ENCODE measurements around the gene PRPSAP1.

PRPSAP1 gene

GRCh38 chr17:76370261-76370993, 16.7 kb upstream of the PRPSAP1 start:
- no peak for TF ChIP-seq USF1 (IDR thresholded peaks at IDR 0.05)
- no peak for TF ChIP-seq ZBTB7A (IDR thresholded peaks at IDR 0.05; ENCODE audit: low read depth)
- no peak for TF ChIP-seq RAD21 (IDR thresholded peaks at IDR 0.05; ENCODE audit: low read depth)
- no peak for TF ChIP-seq CREB1 (IDR thresholded peaks at IDR 0.05; ENCODE audit: low read depth)
- TF ChIP-seq TAF1 (IDR thresholded peaks at IDR 0.05; ENCODE audit: low read depth), result no peak
- TF ChIP-seq CEBPB (IDR thresholded peaks at IDR 0.05), result no peak
- TF ChIP-seq TEAD4 (IDR thresholded peaks at IDR 0.05), result peak; percentile 31; the same call in 1 of the 2 replicates
- TF ChIP-seq NFIC (IDR thresholded peaks at IDR 0.05), result 0 out of 2 replicates have a peak, but pooled peaks have one; percentile 23
- TF ChIP-seq TCF12 (IDR thresholded peaks at IDR 0.05; ENCODE audit: low read depth), result no peak; the same call in 1 of the 2 replicates
- no peak for TF ChIP-seq FOXM1 (IDR thresholded peaks at IDR 0.05; ENCODE audit: borderline replicate concordance, low read depth)
- TF ChIP-seq, protein P1, sequence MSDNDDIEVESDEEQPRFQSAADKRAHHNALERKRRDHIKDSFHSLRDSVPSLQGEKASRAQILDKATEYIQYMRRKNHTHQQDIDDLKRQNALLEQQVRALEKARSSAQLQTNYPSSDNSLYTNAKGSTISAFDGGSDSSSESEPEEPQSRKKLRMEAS (IDR thresholded peaks at IDR 0.05), result no peak
- TF ChIP-seq, protein P2, sequence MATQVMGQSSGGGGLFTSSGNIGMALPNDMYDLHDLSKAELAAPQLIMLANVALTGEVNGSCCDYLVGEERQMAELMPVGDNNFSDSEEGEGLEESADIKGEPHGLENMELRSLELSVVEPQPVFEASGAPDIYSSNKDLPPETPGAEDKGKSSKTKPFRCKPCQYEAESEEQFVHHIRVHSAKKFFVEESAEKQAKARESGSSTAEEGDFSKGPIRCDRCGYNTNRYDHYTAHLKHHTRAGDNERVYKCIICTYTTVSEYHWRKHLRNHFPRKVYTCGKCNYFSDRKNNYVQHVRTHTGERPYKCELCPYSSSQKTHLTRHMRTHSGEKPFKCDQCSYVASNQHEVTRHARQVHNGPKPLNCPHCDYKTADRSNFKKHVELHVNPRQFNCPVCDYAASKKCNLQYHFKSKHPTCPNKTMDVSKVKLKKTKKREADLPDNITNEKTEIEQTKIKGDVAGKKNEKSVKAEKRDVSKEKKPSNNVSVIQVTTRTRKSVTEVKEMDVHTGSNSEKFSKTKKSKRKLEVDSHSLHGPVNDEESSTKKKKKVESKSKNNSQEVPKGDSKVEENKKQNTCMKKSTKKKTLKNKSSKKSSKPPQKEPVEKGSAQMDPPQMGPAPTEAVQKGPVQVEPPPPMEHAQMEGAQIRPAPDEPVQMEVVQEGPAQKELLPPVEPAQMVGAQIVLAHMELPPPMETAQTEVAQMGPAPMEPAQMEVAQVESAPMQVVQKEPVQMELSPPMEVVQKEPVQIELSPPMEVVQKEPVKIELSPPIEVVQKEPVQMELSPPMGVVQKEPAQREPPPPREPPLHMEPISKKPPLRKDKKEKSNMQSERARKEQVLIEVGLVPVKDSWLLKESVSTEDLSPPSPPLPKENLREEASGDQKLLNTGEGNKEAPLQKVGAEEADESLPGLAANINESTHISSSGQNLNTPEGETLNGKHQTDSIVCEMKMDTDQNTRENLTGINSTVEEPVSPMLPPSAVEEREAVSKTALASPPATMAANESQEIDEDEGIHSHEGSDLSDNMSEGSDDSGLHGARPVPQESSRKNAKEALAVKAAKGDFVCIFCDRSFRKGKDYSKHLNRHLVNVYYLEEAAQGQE (IDR thresholded peaks at IDR 0.05; ENCODE audit: low read depth), result no peak
- no peak for TF ChIP-seq YY1 (IDR thresholded peaks at IDR 0.05; ENCODE audit: low read depth)
- no peak for TF ChIP-seq EGR1 (IDR thresholded peaks at IDR 0.05)
- peak; percentile 39; the same call in 1 of the 2 replicates for TF ChIP-seq EP300 (IDR thresholded peaks at IDR 0.05; ENCODE audit: borderline replicate concordance)

DNA sequence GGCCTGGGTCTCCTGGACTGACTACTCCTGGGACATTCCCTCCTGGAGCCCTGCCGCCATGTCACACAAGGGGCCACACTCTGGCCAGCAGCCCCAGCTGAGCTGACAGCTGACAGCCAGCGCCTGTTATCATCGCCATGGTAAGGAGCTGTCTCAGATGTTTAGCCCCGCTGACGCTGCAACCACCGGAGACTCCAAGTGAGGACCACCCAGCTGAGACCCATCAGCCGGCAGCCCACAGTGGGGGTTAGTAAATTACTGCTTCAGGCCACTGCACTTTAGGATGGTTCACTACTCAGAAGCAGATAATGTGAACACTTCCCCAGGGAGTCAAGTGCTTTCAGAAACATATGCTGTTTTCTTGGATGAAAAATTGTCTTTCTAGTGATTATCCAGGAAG, 16.1 kb upstream of the PRPSAP1 start:
- TF ChIP-seq, protein P2 (IDR thresholded peaks at IDR 0.05; ENCODE audit: low read depth), result no peak
- no peak for TF ChIP-seq RAD21 (IDR thresholded peaks at IDR 0.05; ENCODE audit: low read depth)
- no peak for TF ChIP-seq TEAD4 (IDR thresholded peaks at IDR 0.05)
- no peak for TF ChIP-seq TAF1 (IDR thresholded peaks at IDR 0.05; ENCODE audit: low read depth)
- TF ChIP-seq YY1 (IDR thresholded peaks at IDR 0.05; ENCODE audit: low read depth), result no peak

GRCh38 chr17:76369379-76369778, 15.7 kb upstream of the PRPSAP1 start:
- no peak for TF ChIP-seq TEAD4 (IDR thresholded peaks at IDR 0.05)
- TF ChIP-seq NFIC (IDR thresholded peaks at IDR 0.05), result no peak
- TF ChIP-seq TAF1 (IDR thresholded peaks at IDR 0.05; ENCODE audit: low read depth), result no peak
- TF ChIP-seq CREB1 (IDR thresholded peaks at IDR 0.05; ENCODE audit: low read depth), result no peak
- TF ChIP-seq FOXM1 (IDR thresholded peaks at IDR 0.05; ENCODE audit: borderline replicate concordance, low read depth), result no peak
- no peak for TF ChIP-seq EP300 (IDR thresholded peaks at IDR 0.05; ENCODE audit: borderline replicate concordance)
- no peak for TF ChIP-seq ZBTB7A (IDR thresholded peaks at IDR 0.05; ENCODE audit: low read depth)
- TF ChIP-seq, protein P2 (IDR thresholded peaks at IDR 0.05; ENCODE audit: low read depth), result no peak
- TF ChIP-seq, protein P1 (IDR thresholded peaks at IDR 0.05), result no peak
- TF ChIP-seq CEBPB (IDR thresholded peaks at IDR 0.05), result no peak
- no peak for TF ChIP-seq RAD21 (IDR thresholded peaks at IDR 0.05; ENCODE audit: low read depth)
- TF ChIP-seq TCF12 (IDR thresholded peaks at IDR 0.05; ENCODE audit: low read depth), result no peak
- TF ChIP-seq YY1 (IDR thresholded peaks at IDR 0.05; ENCODE audit: low read depth), result no peak
- TF ChIP-seq USF1 (IDR thresholded peaks at IDR 0.05), result no peak
- no peak for TF ChIP-seq EGR1 (IDR thresholded peaks at IDR 0.05)

- TF ChIP-seq TAF1 (IDR thresholded peaks at IDR 0.05; ENCODE audit: low read depth), result no peak
- TF ChIP-seq CREB1 (IDR thresholded peaks at IDR 0.05; ENCODE audit: low read depth), result no peak
- TF ChIP-seq NFIC (IDR thresholded peaks at IDR 0.05), result no peak
- TF ChIP-seq EGR1 (IDR thresholded peaks at IDR 0.05), result no peak
- no peak for TF ChIP-seq USF1 (IDR thresholded peaks at IDR 0.05)
- no peak for TF ChIP-seq TCF12 (IDR thresholded peaks at IDR 0.05; ENCODE audit: low read depth)
- TF ChIP-seq CEBPB (IDR thresholded peaks at IDR 0.05), result no peak
- TF ChIP-seq TEAD4 (IDR thresholded peaks at IDR 0.05), result no peak
- TF ChIP-seq, protein P2 (IDR thresholded peaks at IDR 0.05; ENCODE audit: low read depth), result no peak
- TF ChIP-seq ZBTB7A (IDR thresholded peaks at IDR 0.05; ENCODE audit: low read depth), result no peak
- TF ChIP-seq YY1 (IDR thresholded peaks at IDR 0.05; ENCODE audit: low read depth), result no peak
- TF ChIP-seq RAD21 (IDR thresholded peaks at IDR 0.05; ENCODE audit: low read depth), result no peak
- TF ChIP-seq EP300 (IDR thresholded peaks at IDR 0.05; ENCODE audit: borderline replicate concordance), result no peak
- TF ChIP-seq, protein P1 (IDR thresholded peaks at IDR 0.05), result no peak
- TF ChIP-seq FOXM1 (IDR thresholded peaks at IDR 0.05; ENCODE audit: borderline replicate concordance, low read depth), result no peak
Measured at GRCh38 chr17:76368545-76368944, 14.8 kb upstream of the PRPSAP1 start.
